ES-I3 (cell line): ENCODE measurements around the gene SF3B3.

Experiments used
- H3K36me3 ChIP-seq: 2 replicates; pipeline ENCODE4 v1.6.1; 2013; ENCODE audit warnings: mild to moderate bottlenecking, low read length, control low read depth, moderate library complexity; ENCODE audit not compliant: insufficient read depth
- H3K4me1 ChIP-seq: 2 replicates; pipeline ENCODE4 v1.6.1; 2013; ENCODE audit warnings: mild to moderate bottlenecking, control low read depth, low read length; ENCODE audit not compliant: insufficient read depth
- H3K9ac ChIP-seq: 2 replicates; pipeline ENCODE4 v1.6.1; 2013; ENCODE audit warnings: low read depth, mild to moderate bottlenecking, low read length, moderate library complexity
- H3K9me3 ChIP-seq: 2 replicates; pipeline ENCODE4 v1.6.1; 2013; ENCODE audit warnings: mild to moderate bottlenecking, low read length, moderate library complexity; ENCODE audit not compliant: control insufficient read depth, insufficient read depth

SF3B3 gene

GRCh38 chr16:70523743-70524398, at the start of gene SF3B3:
Gene SF3B3 (plus strand): TSS chr16:70523816. CDS start chr16:70526657, 2,841 bp downstream.
- Histone ChIP-seq H3K4me1 (peaks cover 14% of the 10 kb centered on the region; the same call in 1 of the 2 replicates), H3K36me3 (peaks cover 20% of the 10 kb centered on the region), H3K9me3 (no peaks in the 10 kb centered on the region), H3K9ac (peak within 1 kb of the TSS; percentile 100)

DNA sequence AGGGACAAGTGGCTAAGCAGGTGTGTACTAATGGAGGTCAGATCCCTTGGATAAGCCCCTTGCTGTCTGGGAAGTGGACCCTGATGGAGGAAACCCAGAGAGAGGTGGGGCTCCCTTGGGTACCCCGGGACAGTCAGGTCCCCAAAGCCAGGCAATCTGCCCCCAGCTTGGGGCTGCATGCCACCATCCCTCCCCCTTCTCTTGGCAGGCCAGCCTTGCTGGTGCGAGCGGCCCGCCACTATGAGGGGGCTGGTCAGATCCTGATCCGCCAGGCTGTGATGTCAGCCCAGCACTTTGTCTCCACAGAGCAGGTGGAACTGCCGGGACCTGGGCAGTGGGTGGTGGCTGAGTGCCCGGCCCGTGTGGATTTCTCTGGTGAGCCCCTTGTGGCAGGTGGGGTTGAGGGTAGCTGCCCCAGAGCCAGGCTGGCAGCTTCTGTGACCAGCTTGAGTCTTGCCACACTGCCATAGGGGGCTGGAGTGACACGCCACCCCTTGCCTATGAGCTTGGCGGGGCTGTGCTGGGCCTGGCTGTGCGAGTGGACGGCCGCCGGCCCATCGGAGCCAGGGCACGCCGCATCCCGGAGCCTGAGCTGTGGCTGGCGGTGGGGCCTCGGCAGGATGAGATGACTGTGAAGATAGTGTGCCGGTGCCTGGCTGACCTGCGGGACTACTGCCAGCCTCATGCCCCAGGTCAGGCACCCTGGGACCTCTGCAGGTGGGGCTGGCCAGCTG, 49.1 kb upstream of the SF3B3 start:
- H3K9me3 ChIP-seq: no peaks in the 10 kb centered on the region
- H3K36me3 ChIP-seq: no peaks in the 10 kb centered on the region
- H3K9ac ChIP-seq: no peak overlapping the region
- peaks cover 13% of the 10 kb centered on the region; the same call in 1 of the 2 replicates for H3K4me1 ChIP-seq

DNA sequence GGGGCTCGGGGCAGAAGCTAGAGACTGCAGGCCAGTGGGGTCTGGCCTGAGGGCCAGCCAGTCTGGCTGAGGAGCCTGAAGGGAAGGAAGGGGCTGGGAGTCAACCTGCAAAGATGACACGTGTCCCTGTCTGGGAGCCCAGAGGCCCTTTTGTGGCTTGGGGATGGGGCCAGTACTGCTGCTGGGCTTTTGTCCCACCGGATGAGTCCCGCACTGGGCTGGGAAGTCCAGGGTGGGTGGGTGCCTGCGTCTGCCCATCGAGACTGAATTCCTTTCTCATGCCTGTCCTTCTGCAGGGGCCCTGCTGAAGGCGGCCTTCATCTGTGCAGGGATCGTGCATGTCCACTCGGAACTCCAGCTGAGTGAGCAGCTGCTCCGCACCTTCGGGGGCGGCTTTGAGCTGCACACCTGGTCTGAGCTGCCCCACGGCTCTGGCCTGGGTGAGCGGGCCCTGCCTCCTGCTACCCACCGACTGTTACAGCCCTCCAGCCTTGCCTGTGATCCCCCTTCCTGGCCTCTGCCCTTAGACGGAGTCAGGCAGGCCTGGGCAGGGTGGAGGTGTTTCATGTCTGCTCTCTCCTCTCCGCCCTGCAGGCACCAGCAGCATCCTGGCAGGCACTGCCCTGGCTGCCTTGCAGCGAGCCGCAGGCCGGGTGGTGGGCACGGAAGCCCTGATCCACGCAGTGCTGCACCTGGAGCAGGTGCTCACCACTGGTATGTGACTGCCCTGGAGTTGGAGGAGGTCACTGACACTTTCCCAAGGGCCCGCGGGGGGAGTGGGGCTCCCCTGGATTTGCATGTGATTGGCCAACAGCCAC, 48.4 kb upstream of the SF3B3 start:
- no peak overlapping the region for H3K9ac ChIP-seq
- no peaks in the 10 kb centered on the region for H3K9me3 ChIP-seq
- H3K36me3 ChIP-seq: 0 out of 2 replicates have a peak, but pooled peaks cover 5% of the 10 kb centered on the region
- peaks cover 13% of the 10 kb centered on the region; the same call in 1 of the 2 replicates for H3K4me1 ChIP-seq

GRCh38 chr16:70476272-70477020, 47.2 kb upstream of the SF3B3 start:
- Histone ChIP-seq H3K9ac (no peak overlapping the region), H3K9me3 (no peaks in the 10 kb centered on the region), H3K36me3 (peaks cover 5% of the 10 kb centered on the region; the same call in 1 of the 2 replicates), H3K4me1 (peaks cover 13% of the 10 kb centered on the region; the same call in 1 of the 2 replicates)

GRCh38 chr16:70478169-70478568, 45.4 kb upstream of the SF3B3 start:
- H3K4me1 ChIP-seq: peaks cover 13% of the 10 kb centered on the region; the same call in 1 of the 2 replicates
- peaks cover 5% of the 10 kb centered on the region; the same call in 1 of the 2 replicates for H3K36me3 ChIP-seq
- no peaks in the 10 kb centered on the region for H3K9me3 ChIP-seq
- H3K9ac ChIP-seq: no peak overlapping the region

DNA sequence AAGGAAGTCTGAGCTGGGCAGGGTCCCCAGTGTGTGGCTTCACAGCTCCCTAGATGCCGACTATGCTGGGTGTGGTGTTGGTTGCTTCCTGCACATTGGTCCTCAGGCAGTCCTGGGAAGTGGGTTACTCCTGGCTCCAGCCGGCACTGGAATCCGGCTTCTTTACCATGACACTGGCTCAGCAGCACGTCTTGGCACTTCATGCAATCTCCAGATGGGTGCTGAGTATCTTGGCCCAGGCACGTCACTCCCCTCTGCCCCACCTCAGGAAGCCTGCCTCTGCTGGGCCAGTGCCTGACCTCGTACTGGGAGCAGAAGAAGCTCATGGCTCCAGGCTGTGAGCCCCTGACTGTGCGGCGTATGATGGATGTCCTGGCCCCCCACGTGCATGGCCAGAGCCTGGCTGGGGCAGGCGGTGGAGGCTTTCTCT, 44.7 kb upstream of the SF3B3 start:
- no peak overlapping the region for H3K9ac ChIP-seq
- peaks cover 13% of the 10 kb centered on the region; the same call in 1 of the 2 replicates for H3K4me1 ChIP-seq
- peaks cover 6% of the 10 kb centered on the region for H3K36me3 ChIP-seq
- no peaks in the 10 kb centered on the region for H3K9me3 ChIP-seq

DNA sequence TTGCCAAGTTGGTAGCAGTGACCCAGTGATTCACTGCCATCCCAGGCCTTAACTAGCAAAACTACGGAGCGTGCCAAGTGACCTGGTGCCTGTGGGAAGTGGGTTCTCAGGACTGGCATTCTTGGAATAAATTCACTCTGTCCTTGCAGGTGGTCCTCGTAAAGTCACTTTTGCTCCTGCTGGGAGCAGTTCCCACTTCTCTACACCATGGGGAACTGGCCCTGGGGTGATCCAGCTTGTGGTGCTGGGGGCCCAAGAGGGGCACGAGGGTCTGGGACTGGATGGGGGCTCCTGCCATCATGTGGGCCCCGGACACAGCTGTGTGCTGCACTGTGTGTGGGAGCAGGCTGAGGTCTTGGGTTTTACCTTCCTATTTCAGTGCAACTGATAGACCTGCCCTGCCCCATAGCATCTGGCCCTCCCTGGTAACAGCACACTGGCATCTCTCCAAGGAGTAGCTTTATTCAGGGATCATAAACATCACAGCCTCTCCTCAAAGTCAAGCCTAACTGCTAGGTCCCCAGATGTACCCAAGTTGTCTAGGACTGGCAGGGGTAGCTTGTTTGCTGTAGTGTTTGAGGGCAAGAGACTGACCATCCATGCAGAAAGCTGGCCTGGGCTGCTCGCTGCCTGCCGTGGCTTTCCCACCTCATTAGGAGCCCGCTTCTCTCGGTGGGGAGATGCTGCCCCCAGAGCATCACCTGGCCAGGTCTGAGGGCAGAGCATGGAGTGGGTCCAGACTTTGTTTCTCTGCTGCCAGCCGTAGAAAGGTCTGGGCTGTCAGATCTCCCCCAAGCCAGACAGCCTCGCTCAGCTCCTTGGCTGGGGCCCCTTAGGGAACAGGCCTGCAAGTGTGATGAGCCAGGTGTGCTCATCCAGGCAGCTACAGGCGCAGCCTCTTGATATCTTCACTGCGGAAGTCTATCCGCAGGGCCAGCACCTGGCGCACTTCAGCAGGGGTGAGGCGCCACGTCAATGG, 43.2 kb upstream of the SF3B3 start:
- no peak overlapping the region for H3K9ac ChIP-seq
- H3K4me1 ChIP-seq: peaks cover 13% of the 10 kb centered on the region; the same call in 1 of the 2 replicates
- peaks cover 8% of the 10 kb centered on the region for H3K36me3 ChIP-seq
- H3K9me3 ChIP-seq: no peaks in the 10 kb centered on the region

DNA sequence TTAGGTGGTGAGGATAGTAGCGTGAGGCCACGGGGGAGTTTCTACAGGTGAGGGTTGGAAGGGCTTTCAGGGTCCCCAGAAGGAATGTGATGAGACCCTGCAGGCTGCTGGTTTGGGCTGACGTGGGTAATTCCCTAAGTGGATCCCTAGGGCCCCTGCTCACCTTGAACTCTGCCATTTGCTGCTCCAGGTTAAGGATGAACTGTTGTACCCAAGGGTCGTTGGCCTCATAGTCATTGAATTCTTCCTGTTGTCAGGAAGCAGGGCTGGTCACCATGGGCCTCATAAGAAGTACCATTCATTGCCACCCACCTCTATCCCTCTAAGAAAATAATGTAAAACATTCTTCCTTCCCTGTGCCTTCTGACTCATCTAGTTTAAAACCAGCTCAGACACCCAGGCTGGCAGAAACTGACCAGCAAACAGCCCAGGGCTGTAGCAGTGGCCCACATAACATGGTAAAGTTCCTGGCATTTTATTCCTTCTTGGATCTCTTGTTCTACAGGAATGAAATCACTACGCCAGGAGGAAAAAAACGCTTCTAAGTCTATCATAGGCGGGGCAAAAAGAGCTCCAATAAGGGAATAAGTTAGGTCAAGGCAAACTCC, 41.6 kb upstream of the SF3B3 start:
- Histone ChIP-seq H3K4me1 (peaks cover 4% of the 10 kb centered on the region; the same call in 1 of the 2 replicates), H3K9ac (no peak overlapping the region), H3K36me3 (peaks cover 8% of the 10 kb centered on the region), H3K9me3 (no peaks in the 10 kb centered on the region)

GRCh38 chr16:70482624-70483023, 41.0 kb upstream of the SF3B3 start:
- Histone ChIP-seq H3K9ac (no peak overlapping the region), H3K4me1 (0 out of 2 replicates have a peak, but pooled peaks cover 4% of the 10 kb centered on the region), H3K36me3 (peaks cover 8% of the 10 kb centered on the region), H3K9me3 (no peaks in the 10 kb centered on the region)

GRCh38 chr16:70483426-70483825, 40.2 kb upstream of the SF3B3 start:
- no peaks in the 10 kb centered on the region for H3K9me3 ChIP-seq

GRCh38 chr16:70484867-70485266, 38.7 kb upstream of the SF3B3 start:
- no peaks in the 10 kb centered on the region for H3K9me3 ChIP-seq
- H3K4me1 ChIP-seq: no peaks in the 10 kb centered on the region
- H3K9ac ChIP-seq: no peak overlapping the region
- H3K36me3 ChIP-seq: peaks cover 6% of the 10 kb centered on the region

More at GRCh38 chr16:70483426-70483825, 40.2 kb upstream of the SF3B3 start:
- no peak overlapping the region for H3K9ac ChIP-seq
- H3K36me3 ChIP-seq: peaks cover 8% of the 10 kb centered on the region
- 0 out of 2 replicates have a peak, but pooled peaks cover 4% of the 10 kb centered on the region for H3K4me1 ChIP-seq

- no peaks in the 10 kb centered on the region for H3K4me1 ChIP-seq
- H3K9me3 ChIP-seq: no peaks in the 10 kb centered on the region
- H3K36me3 ChIP-seq: peaks cover 3% of the 10 kb centered on the region; the same call in 1 of the 2 replicates
- H3K9ac ChIP-seq: no peak overlapping the region
Observed at GRCh38 chr16:70490261-70490660, 33.4 kb upstream of the SF3B3 start.
